Measurements from ENCODE around the gene PHF23. TPM values are rescaled to one million over a fixed set of nuclear protein-coding genes. Genes with fewer than 3 reads are reported as not detected.
A peak's percentile ranks its signal among the peaks of the same experiment; 100 is the strongest.

The PHF23 gene
- total RNA-seq (2014; rRNA removed; shearing (Covaris generic)): 113 and 121 TPM in 2 replicates

DNA sequence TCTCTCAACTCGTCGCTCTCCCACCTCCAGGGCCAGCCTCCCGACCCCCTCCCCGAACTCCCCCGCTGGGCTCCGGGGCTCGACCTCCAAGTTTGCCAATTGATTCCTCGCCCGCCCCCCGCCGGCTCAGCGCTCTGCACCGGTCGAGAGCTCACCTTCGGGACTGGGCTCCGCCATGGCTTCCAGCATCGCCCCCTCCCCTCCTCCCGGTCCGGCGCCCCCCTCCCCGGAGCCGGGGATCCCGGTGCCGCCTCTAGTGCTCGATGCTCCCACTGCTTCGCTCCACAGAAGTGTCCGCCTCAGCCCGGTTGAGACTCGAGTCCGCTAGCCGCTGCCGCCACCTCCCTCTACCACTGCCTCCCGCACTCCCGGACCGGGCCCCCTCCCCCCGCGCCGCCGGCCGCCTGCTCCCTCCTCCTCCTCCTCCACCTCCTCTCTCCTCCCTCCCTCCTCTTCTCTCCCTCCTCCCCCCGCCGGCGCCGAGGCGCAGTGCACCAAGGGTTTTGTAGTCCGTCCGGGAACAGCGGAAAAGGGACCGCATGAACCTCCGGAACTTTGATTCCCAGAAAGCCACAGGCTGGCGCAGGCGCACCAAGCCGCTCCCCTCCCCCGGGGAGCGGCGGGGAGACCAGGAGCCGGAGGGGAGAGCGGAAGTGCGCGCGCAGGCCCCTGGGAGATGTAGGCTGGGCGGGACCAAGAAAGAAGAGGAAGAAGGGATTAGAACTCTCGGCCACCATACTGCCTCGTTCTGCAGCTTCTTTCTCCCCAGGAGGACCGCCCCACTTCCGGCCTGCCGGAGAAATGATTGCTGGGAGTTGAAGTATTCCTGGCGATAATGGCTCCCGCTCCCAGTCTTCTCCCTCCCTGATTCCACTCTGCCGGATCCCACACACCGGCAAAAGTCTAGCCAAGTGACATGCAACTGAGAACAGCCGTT lies at the start of gene PHF23:
PHF23 (minus strand) TSS at position 367 of the 937 bp plus-strand sequence; CDS start at position 189, 178 bp downstream.
- in situ Hi-C loops (cut with HindIII; ENCODE audit: low sequenced_read_pairs): no loop called here

DNA sequence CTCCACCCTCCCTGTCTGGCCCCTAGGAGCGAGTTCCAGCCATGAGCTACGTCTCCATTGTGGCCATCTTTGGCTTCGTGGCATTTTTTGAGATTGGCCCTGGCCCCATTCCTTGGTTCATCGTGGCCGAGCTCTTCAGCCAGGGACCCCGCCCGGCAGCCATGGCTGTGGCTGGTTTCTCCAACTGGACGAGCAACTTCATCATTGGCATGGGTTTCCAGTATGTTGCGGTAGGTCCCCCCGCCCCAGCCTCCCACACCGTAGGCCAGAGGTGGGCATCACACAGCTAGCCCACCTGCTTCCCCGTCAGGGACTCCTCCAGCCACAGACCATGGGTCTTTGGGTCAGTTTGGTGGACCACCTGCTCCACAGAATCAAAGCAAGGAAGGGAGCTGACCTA lies 46.4 kb upstream of the PHF23 start:
- in situ Hi-C loops (cut with HindIII; ENCODE audit: low sequenced_read_pairs): no loop called here
- no peak for DNase-seq (ENCODE audit: low spot score)

More for the DNA sequence above, at the start of gene PHF23:
- DNase-seq (ENCODE audit: low spot score): peak; percentile 100

DNA sequence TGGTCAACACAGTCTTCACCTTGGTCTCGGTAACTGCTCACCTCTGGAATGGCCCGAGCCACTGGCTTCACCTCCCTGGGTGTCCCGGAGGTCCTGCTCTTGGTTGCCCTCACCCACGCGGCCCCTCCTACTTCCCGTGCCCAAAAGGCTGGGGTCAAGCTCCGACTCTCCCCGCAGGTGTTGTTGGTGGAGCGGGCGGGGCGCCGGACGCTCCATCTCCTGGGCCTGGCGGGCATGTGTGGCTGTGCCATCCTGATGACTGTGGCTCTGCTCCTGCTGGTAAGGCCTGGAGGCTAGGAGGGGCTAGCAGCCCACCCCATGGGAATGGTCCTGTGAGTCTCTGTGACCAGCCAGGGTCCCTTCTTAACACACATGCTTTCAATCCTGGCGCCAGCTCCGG lies 45.7 kb upstream of the PHF23 start:
- DNase-seq (ENCODE audit: low spot score): no peak
- in situ Hi-C loops (cut with HindIII; ENCODE audit: low sequenced_read_pairs): no loop called here

DNA sequence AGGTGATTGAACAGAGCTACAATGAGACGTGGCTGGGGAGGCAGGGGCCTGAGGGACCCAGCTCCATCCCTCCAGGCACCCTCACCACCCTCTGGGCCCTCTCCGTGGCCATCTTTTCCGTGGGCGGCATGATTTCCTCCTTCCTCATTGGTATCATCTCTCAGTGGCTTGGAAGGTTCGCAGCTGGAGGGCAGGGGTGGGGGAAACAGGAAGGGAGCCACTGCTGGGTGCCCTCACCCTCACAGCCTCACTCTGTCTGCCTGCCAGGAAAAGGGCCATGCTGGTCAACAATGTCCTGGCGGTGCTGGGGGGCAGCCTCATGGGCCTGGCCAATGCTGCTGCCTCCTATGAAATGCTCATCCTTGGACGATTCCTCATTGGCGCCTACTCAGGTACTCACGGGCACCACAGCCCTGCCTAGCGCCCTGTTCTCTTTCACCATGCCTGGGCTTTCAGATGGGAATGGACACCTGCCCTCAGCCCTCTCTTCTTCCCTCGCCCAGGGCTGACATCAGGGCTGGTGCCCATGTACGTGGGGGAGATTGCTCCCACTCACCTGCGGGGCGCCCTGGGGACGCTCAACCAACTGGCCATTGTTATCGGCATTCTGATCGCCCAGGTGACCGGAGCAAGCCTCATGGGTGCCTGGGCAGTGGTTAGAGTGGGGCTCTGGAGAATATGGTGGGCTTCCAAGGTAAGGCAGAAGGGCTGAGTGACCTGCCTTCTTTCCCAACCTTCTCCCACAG lies 44.4 kb upstream of the PHF23 start:
- in situ Hi-C loops (cut with HindIII; ENCODE audit: low sequenced_read_pairs): no loop called here
- no peak for DNase-seq (ENCODE audit: low spot score)

DNA sequence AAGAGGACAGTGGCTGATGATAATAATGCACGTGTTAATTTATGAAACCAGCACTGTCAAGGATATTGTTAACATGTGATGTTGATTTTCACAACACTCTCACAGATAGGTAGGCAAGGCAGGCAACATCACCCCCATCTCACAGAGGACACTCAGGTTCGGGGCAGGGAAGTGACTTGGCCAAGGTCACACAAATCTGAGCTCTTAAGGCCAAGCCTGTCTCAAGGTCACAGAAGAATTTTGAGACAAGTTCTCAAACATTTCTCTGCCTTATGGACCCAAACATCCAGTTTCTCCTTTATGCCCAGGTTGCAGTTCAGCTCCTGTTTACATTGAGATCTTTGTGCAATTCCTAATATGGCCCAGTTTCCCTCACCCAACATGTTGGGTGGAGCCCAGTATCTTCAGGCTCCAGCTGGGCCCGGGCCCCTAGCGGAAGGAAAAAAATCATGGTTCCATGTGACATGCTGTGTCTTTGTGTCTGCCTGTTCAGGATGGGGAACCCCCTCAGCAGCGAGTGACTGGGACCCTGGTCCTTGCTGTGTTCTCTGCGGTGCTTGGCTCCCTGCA lies 43.6 kb upstream of the PHF23 start:
- in situ Hi-C loops (cut with HindIII; ENCODE audit: low sequenced_read_pairs): no loop called here
- no peak for DNase-seq (ENCODE audit: low spot score)

DNA sequence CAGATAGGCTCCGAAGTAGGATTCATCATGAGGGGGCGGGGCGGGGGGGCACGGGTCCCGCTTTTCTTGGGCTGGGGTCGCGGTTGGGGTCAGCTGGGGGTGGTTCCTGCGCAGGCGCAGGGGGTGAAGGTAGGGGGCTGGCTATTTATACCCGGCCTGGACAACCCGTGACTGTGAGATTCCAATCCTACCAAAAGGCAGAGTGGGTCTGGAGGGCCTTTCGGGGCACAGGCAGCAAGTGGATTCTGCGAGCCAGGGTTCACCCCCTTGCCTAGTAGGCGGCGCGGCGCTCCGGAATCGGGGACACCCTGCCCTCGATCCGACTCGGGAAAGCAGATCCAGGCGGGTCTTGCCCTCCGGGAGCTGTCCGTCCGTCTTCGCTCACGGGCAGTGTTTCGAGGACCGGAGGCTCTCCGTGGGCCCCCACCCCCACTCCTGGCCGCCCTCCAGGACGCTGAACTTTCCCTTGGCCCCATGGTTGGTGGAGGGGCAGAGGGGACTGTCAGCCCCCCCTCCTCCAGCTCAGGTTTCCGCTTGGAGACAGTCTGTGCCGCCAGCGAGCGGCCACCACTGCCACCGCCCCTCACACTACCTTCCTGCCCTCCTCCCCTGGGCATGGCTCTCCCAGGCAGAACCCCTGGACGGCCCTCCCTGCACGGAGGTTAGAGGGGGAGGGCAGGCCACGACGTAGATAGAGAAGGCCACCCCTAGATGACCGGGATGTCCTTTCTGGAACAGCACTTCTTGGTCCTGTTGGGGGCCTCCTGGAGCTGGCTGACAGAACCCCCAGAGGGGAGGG lies 42.9 kb upstream of the PHF23 start:
- in situ Hi-C loops (cut with HindIII; ENCODE audit: low sequenced_read_pairs): no loop called here
- DNase-seq (ENCODE audit: low spot score): no peak

DNA sequence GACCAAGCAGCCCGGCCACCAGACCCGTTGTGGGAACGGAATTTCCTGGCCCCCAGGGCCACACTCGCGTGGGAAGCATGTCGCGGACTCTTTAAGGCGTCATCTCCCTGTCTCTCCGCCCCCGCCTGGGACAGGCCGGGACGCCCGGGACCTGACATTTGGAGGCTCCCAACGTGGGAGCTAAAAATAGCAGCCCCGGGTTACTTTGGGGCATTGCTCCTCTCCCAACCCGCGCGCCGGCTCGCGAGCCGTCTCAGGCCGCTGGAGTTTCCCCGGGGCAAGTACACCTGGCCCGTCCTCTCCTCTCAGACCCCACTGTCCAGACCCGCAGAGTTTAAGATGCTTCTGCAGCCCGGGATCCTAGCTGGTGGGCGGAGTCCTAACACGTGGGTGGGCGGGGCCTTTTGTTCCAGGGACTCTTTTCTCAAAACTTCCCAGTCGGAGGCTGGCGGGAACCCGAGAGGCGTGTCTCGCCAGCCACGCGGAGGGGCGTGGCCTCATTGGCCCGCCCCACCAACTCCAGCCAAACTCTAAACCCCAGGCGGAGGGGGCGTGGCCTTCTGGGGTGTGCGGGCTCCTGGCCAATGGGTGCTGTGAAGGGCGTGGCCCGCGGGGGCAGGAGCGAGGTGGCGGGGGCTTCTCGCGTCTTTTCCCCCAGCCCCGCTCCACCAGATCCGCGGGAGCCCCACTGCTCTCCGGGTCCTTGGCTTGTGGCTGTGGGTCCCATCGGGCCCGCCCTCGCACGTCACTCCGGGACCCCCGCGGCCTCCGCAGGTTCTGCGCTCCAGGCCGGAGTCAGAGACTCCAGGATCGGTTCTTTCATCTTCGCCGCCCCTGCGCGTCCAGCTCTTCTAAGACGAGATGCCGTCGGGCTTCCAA lies 42.1 kb upstream of the PHF23 start, which contains the start of gene SLC2A4:
SLC2A4 (plus strand) TSS at position 645 of the 879 bp plus-strand sequence; CDS start at position 862, 217 bp downstream.
- DNase-seq (ENCODE audit: low spot score): peak; percentile 74
- in situ Hi-C loops (cut with HindIII; ENCODE audit: low sequenced_read_pairs): no loop called here

DNA sequence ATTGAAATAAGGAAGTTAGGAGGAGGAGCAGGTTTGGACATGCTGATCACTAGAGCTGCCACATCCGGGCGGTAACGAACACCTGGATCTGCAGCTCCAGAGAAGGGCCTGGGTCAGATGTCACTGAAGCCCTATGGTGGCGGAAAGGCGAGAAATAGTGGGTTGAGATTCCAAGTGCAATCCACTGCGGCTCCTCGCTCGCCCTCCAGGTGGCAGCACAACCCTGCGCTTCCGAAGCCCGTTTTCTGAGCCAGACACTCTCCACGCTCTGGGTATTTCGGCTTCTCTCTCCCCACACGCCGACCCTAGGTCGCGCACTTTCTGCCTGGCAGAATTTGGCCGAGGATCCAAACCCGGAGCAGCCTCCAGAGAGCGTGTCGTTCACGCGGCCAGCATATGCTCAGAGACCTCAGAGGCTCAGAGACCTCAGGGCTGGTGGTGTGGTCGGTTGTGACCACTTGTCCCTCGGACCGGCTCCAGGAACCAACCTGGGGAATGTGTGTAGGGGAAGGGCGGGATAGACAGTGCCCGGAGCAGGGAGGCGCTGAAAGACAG lies 41.3 kb upstream of the PHF23 start:
- in situ Hi-C loops (cut with HindIII; ENCODE audit: low sequenced_read_pairs): no loop called here
- peak; percentile 85 for DNase-seq (ENCODE audit: low spot score)

DNA sequence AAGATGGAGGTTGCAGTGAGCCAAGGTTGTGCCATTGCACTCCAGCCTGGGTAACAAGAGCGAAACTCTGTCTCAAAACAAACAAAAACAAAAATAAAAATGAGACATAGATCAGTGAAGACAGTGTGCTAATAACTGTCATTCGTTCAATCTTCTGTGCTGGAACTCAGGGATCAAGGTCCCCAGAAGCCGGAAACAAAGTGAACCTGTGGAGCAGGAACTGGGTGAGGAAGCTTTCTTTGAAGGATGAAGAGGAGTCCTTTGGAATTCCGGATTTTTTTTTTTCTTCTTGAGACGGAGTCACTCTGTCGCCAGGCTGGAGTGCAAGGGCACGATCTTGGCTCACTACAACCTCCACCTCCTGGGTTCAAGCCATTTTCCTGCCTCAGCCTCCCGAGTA lies 40.2 kb upstream of the PHF23 start:
- in situ Hi-C loops (cut with HindIII; ENCODE audit: low sequenced_read_pairs): no loop called here
- DNase-seq (ENCODE audit: low spot score): no peak

DNA sequence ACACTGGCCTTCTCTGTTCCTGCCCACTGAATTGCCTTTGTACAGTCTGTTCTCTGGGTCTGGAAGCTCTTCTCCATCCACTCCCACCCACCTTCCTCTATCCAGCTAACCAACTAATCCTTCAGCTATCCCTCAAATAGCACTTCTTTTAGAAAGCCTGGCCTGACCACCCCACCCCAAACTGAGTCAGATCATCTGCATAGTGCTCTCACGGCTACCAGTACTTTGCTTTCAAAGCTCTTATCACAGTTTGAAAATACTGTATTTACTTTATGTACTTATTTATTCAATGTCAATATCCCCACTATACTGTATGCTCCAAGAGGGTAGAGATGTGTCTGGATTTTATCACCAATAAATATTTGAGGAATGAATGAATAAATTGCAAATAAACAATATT lies 27.5 kb upstream of the PHF23 start:
- DNase-seq (ENCODE audit: low spot score): no peak
- in situ Hi-C loops (cut with HindIII; ENCODE audit: low sequenced_read_pairs): no loop called here

DNA sequence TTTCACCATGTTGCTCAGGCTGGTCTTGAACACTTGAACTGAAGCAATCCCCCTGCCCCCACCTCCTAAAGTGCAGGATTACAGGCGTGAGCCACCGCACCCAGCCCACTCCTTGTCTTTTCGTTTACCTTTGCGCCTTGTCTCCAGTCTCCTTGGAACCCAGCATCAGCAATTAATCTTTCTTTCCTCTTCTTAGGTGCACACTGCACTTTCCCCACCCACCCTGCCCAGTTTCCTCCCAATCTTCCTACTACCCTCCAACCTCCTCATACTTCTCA lies 24.5 kb upstream of the PHF23 start:
- DNase-seq (ENCODE audit: low spot score): no peak

DNA sequence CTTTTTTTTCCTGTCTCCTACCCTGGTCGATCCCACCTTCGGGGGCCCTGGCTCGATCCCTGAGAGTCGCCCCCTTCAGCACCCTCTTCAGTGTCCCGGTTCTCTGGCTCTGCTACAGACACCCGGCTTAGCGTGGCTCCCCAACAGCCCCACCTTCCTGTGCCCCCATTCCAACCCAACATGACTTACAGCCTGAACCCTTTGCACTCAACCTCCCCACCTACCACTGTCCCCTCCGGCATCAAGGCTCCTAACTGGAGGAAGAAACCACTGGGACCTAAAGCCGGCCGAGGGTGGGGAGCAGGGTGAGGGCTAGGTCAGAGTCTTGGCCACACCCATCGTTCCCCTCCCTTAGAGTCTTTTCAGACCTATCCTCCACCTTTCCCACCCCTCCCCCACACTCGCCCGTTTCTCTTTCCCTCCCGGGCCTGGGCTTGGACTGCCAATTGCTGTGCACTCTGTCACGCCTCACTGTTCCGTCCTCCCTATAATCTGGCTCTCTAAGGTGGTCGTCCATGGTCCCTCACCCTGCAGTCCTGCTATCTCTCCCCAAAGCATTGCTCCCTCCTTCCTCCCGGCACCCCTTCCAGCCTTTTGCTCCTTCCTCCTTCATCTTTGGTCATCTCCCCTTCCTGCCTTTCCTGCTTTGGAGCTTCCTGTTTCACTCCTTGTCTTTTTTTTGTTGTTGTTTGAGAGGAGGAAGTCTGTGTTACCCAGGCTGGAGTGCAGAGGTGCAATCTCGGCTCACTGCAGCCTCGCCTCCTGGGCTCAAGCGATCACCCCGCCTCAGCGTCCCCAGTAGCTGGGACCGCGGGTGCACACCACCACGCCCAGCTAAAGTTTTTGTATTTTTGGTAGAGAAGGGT lies 23.9 kb upstream of the PHF23 start:
- in situ Hi-C loops (cut with HindIII; ENCODE audit: low sequenced_read_pairs): no loop called here
- DNase-seq (ENCODE audit: low spot score): no peak

More for the DNA sequence above, 24.5 kb upstream of the PHF23 start:
- in situ Hi-C loops (cut with HindIII; ENCODE audit: low sequenced_read_pairs): no loop called here

DNA sequence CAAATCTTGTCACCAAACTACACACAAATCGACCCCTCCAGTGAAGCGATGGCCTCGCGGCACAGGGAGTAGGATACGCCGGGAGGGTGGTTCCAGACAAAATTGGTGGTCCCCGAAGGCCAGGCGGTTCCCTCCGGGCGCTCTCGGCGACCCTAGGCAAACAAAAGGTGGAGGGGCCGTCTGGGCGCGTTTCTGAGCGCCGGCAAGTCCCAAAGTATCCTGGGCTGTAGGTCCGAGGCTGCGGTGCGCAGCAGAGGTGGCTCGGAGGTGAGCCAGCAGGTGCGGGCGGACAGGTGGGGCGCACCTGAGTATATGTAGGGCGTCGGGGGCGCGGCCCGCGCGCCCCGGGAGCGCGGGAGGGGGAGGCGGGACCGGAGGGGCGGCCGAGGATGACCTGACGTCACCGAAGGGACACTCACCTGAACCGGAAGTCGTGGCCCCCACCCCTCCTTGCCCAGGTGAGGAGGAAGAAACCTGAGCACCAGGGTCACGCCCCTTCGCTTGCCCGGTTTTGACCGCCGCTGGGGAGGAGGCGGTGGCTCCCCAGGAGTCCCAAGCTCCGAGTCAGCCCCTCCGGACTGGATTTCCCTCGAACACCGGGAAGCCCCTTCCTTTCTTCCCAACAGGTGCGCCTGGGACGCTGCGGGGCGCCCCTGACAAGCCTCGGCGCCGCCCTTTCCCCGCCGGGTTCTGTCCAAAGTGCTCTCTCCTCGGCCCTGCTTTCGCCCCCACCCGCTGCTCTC lies 23.1 kb upstream of the PHF23 start, which contains the start of gene CLDN7:
CLDN7 (minus strand) TSS at position 287 of the 743 bp plus-strand sequence. CDS start 435 bp downstream, outside the sequence.
- DNase-seq (ENCODE audit: low spot score): no peak
- in situ Hi-C loops (cut with HindIII; ENCODE audit: low sequenced_read_pairs): no loop called here

DNA sequence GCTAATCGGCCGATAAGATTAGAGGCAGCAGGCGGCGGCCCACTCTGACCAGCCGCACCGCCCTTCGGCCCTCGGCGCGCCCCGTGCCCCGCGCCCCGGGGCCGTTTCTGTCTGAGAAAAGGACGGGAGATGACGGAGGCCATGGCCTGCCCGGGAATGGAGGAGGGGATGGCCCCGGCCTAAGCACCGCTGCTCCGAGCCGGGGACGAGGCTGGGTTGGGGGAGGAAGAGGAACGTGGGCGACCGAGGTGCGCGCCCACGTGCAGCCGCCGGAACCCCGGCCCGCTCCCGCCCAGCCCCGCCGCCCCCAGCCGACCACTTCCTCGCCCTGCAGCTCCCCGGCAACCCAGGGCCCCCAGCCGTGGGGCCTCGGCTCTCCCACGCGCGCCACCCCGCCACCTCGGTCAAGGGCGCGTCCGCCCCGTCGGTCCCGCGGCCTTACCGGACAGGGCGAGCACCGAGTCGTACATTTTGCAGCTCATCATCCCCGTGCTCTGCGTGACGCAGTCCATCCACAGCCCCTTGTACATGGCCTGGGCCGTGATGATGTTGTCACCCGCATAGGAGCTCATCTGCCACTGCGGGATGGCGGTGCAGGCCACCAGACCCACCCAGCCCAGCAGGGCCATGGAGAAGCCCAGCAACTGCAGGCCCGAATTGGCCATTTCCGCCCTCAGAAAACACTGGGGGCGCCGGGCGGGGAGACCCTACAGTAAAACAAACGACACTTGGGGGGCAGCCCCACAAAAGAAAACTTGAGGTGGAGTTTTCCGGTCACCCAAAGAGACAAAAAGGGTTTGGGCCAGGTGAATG lies 22.3 kb upstream of the PHF23 start:
- in situ Hi-C loops (cut with HindIII; ENCODE audit: low sequenced_read_pairs): no loop called here
- DNase-seq (ENCODE audit: low spot score): no peak

DNA sequence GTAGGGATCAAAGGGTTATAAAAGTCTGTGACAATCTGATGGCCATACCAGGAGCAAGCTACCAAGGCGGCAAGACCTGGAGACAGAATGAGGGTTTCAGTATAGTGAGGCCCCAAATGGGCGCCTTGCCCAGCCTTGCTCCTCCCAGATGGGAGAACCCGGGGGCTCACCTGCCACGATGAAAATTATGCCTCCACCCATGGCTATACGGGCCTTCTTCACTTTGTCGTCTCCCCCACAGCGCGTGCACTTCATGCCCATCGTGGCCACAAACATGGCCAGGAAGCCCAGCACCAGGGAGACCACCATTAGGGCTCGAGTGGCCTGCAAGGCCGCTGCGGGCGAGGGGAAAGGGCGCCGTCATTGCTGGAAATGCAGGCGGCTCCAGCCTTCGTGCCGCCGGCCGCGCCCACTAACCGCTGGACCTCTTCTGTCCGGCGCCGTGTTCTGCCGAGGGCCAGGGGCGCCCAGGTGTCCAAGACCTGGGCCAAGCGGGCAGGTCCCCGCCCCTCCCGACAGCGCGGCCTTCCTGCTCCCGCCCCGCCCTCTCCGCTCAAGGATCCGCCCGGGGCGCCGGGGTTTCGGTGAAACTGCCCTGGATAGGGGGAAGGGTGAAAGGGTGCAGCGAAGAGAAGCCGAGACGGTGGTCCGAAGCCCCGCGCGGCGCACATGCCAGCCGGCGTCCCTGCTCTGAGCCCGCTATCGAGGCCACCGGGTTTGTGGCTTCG lies 21.6 kb upstream of the PHF23 start:
- in situ Hi-C loops (cut with HindIII; ENCODE audit: low sequenced_read_pairs): no loop called here

More for the DNA sequence above, 21.6 kb upstream of the PHF23 start:
- no peak for DNase-seq (ENCODE audit: low spot score)
